T-helper 1 cell treated with Interleukin-12 subunit alpha and Interleukin-12 subunit beta and Interleukin-4 antibody, amounts not matched to agents 30 μg/mL and 1 μg/mL, for 36 hours (primary cell): ENCODE results near the gene FILIP1.
A peak's percentile ranks its signal among the peaks of the same experiment; 100 is the strongest.

ENCODE experiments used
- H3K27ac Mint-ChIP-seq: one replicate; pipeline ENCODE4 v1.8.0; 2021; ENCODE audit warnings: mild to moderate bottlenecking, mixed read lengths
- H3K27me3 Mint-ChIP-seq: one replicate; pipeline ENCODE4 v1.8.0; 2021; ENCODE audit warnings: low read depth, mixed read lengths
- H3K36me3 Mint-ChIP-seq: one replicate; pipeline ENCODE4 v1.8.0; 2021; ENCODE audit warnings: low read depth, mixed read lengths
- H3K4me1 Mint-ChIP-seq: one replicate; pipeline ENCODE4 v1.8.0; 2021; ENCODE audit warnings: low read depth, mixed read lengths
- H3K4me3 Mint-ChIP-seq: one replicate; pipeline ENCODE4 v1.8.0; 2021; ENCODE audit warnings: mild to moderate bottlenecking, moderate library complexity, mixed read lengths
- H3K9me3 Mint-ChIP-seq: one replicate; pipeline ENCODE4 v1.8.0; 2021; ENCODE audit warnings: mixed read lengths

The FILIP1 gene

DNA sequence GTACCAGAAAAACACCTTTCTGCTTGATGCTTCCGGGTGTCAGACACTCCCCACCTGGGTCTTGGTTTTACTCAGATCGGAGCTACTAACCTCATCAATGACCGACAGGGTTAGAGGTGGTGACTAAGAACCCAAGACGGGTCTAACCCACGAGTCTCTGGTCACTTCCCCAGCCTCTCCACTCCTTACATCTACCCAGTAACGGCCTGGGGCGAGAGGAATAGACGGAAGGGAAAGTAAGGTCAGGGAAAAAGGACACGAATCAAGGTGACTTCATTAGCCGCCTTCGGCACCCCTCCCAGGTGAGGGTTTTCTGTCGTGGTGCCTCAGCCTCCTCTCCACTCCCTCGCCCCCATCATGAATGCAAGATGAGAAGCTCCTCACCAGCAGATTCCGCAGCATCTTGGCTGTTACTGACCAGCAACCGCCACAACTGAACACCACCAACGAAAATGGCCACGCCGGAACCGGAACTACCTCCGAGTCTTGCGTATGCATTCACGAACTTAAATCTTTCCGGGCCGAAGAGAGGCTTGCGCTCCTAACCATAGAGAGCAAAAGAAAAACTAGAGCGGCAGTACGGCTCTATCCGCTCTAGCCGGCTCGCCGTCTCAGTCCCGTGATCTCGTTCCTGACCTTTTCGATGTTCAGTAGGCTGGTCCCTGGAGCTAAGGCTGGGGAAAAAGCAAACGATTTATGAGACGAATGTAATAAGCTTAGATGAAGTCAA is 250.1 kb downstream of the FILIP1 start, which contains the start of gene COX7A2:
Gene COX7A2 (minus strand): TSS at position 469 of the 730 bp plus-strand sequence. CDS start 67 bp downstream, at position 402.
- Mint-ChIP-seq H3K9me3 (no peaks in the 10 kb centered on the region), H3K4me3 (peak within 1 kb of the TSS; percentile 94), H3K27me3 (peaks cover 17% of the 10 kb centered on the region), H3K4me1 (peaks cover 21% of the 10 kb centered on the region), H3K27ac (peak within 1 kb of the TSS; percentile 99), H3K36me3 (peaks cover 32% of the 10 kb centered on the region)
